Fibroblast of skin of abdomen (primary cell): ENCODE data around the gene NR3C2. TPM values are rescaled to one million over a fixed set of nuclear protein-coding genes. Genes with fewer than 3 reads are reported as not detected.

Source experiments
- DNase-seq: peaks from one replicate; pipeline ENCODE4 v3.0.0-alpha.2; 2013
- polyA plus RNA-seq, 2 experiments: library from polyadenylated mRNA; unstranded; fragments of 120-200 nt; gene quantifications; one replicate each; pipeline ENCODE4 v1.2.1, GENCODE V29; 2013; ENCODE audit not compliant: insufficient read length in 2 of 2

NR3C2 gene
- polyA plus RNA-seq (2013, experiment 1 of 2; ENCODE audit: insufficient read length), result 0.35 TPM
- 0.30 TPM for polyA plus RNA-seq (2013, experiment 2 of 2; ENCODE audit: insufficient read length)

GRCh38 chr4:148441986-148442831 lies at the start of gene NR3C2:
NR3C2 (minus strand) TSS chr4:148442414.
- DNase-seq, result peak; percentile 96

- DNase-seq, result no peak
Observed at GRCh38 chr4:148487181-148487580, 45.0 kb upstream of the NR3C2 start.

GRCh38 chr4:148481636-148482035 lies 39.4 kb upstream of the NR3C2 start:
- no peak for DNase-seq

- no peak for DNase-seq
Observed at GRCh38 chr4:148477276-148477675, 35.1 kb upstream of the NR3C2 start.

DNA sequence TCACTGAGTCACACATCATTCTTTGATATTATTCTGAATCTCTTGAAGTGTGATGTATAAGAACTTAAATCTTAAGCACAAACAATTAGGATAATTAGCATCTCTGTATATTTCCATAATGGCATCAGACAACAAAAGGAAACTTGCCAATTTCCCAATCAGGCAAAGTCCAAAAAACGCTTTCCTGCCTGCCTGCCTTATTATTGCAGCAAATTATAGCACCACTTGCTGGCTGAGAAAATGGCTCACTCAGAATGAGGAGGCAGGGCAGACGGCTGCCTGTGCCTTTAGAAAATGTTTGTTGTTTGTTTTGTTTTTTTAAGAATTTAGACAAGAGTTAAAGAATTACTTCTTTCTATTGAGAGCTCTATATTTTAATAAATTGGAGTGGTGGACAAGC lies 27.7 kb upstream of the NR3C2 start:
- no peak for DNase-seq

GRCh38 chr4:148454835-148455234 lies 12.6 kb upstream of the NR3C2 start:
- peak; percentile 35 for DNase-seq

DNA sequence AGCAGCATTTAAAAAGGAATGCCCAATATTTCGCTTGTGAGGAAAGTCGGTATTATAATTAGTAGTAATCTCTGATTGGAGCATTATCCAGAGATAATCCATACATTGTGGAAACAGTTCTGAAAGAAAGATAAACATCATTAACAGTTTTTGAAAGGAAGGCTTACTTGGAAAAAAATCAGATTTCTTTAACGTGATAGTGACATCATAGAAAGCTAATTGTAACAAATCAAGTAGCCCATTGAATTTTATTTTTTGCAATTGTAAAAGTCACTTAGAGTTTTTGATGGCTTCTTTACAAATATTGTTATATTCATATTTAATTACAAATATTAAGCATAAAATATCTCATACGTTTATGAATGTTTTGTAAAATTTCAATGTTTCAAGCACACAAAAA lies 11.6 kb upstream of the NR3C2 start:
- DNase-seq, result no peak

DNA sequence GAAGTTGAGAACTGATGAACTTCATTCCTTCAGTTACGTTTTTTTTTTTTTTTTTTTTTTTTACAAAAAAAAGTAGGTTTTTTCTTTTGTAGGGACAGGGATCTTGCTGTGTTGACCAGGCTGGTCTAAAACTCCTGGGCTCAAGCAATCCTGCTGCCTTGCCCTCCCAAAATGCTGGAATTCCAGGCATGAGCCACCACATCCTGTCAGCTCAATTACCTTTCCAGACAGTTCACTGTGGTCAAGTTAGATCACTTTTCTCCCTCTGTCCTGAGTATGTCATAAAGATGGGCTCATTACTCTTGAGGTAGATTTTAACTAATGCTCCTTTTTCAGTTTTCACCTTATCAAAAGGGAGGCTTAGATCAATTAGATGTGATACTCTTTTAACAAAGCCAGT lies 10.8 kb upstream of the NR3C2 start:
- no peak for DNase-seq

DNA sequence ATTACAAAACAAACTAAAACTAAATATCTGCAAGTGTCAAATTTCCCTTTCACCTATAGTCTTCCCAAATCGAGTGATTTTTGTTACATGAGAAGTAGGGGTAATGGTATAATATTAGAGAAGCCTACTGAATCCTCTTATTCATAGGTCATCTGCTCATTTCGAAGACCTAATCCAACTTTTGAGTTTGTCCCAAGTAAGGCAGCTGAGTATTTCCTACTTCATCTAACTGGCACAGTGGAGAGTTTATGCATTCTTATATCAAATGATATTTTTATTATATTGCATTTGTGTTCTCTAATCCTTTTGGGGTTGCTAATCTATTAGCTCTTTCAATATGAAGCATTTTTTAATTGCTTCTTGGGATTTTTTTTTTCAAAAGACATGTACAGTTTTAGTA lies 7.7 kb upstream of the NR3C2 start:
- no peak for DNase-seq

DNA sequence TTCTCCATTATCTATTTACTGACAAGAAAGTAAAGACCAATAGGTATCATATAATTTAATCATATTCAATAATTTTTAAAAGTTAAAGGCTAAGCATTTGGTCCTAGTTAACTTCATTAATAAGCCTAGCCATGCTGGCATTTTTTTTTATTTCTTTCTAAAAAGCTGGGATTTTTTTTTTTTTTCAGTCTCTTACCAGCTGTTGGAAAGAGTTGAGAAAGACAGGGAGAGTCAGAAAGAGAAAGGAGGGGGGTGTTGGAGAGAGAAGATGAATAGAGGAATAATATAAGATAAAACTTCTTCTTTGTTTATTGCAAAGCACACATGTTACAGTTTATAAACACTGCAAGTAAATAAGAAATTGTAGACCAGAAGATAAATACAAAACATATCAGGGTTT lies 5.9 kb upstream of the NR3C2 start:
- no peak for DNase-seq

GRCh38 chr4:148447681-148448080 lies 5.5 kb upstream of the NR3C2 start:
- no peak for DNase-seq

DNA sequence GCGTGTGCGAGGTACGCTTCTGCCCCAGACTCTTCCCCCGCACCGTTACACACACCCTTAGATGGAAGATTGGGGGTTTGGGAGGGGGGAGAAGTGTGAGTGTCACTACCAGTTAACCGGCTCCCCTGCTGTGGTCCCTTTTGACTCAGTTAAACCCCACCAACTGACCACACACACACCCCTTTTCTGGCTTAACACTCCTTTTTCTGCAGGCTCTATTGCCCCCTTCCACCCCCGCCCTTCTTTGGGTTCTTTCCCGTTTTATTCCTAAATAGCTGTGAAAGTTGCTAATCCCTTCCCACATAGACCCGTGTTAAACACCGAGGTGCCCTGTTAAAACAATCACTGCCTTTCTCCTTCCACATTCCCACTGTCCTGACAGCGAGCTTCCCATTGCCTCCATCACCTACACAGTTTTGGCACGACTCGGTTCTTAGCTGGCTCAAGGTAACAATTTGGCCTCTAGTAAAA lies 3.7 kb upstream of the NR3C2 start:
- no peak for DNase-seq

GRCh38 chr4:148445071-148445859 lies 3.1 kb upstream of the NR3C2 start:
- DNase-seq, result no peak

DNA sequence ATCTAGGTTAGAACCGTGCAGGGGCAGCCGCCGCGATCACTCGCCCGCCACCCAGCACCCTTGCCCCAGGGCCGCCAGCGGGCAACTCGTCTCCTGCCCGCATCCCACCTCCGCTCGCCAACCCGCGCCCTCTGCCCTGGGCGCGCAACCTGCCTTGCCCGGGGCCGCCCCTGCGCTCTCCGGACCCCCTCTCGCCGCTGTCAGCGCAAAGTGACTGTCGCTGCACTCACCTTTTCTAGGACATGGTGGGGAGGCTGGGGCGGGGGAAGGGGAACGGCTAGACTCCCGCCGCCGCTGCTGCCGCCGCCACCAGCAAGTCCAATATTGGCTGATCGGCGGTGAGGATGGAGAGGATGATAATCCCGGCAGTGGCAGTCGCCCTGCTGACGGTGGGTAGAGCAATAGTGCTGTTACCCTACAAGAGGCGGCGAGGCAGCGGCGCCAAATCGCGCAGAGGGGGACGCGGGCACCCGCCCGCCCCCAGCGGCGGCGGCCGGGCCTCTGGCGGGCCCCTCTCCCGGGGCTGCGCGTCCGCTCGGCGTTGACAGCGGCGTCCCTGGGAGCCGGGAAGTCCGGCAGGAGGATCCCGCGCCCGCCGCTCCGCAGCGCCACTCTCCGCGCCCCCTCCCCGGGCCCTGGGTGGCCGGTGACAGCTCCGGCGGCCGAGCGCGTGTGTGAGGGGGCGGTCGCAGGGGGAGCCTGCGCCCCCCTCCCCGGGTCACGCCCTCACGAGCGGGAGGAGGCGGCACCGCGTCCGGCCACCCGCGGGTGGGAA lies 2.3 kb upstream of the NR3C2 start:
- DNase-seq, result no peak

GRCh38 chr4:148443512-148444295 lies 1.5 kb upstream of the NR3C2 start:
- DNase-seq, result no peak

GRCh38 chr4:148442832-148443511 lies 758 bp upstream of the NR3C2 start:
- no peak for DNase-seq

DNA sequence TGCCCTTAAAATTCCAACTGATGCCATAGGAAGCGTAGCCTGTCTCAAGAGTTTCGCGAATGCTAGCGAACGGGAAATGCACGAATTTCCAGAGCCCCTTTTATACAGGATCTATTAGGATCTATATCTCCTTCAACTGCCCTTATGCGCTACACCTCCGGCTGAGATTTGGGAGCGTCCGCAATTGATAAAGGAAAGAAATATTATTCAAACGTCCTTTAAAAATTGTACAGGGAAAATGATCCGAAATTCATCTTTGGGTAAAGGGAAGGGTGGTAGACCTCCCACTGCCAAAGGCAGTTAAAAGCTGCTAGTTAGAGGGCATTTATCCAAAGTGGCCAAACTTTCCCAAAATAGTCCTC lies 609 bp downstream of the NR3C2 start:
- no peak for DNase-seq

- no peak for DNase-seq
Observed at GRCh38 chr4:148438047-148438446, 4.2 kb downstream of the NR3C2 start.

GRCh38 chr4:148437439-148437838 lies 4.8 kb downstream of the NR3C2 start:
- no peak for DNase-seq

GRCh38 chr4:148436512-148436911 lies 5.7 kb downstream of the NR3C2 start:
- DNase-seq, result no peak

- no peak for DNase-seq
Observed at GRCh38 chr4:148435654-148436406, 6.4 kb downstream of the NR3C2 start.
